8988T (cell line): ENCODE results near the gene SLC24A3.

Source experiments
- DNase-seq: peaks from one replicate; pipeline ENCODE4 v3.0.0; 2011

Gene SLC24A3

DNA sequence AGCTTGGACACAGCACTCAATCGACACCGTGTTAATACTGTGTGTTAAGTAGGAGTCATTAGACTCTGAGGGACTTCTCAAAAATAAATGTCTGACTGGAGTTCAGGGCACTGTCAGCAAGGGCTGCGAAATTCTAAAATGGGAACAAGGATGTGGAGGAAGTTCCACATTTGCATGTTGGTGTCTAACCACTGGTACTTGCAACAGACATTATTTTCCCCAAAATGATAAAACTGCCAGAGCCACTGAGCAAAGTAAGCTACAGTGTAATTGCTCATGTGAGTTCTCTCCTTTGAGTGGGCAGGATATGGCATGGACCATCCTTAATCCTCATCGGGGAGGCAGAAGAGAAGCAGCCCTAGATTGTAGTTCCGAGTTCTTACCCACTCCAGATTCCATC is 215.9 kb downstream of the SLC24A3 start:
- DNase-seq: no peak

DNA sequence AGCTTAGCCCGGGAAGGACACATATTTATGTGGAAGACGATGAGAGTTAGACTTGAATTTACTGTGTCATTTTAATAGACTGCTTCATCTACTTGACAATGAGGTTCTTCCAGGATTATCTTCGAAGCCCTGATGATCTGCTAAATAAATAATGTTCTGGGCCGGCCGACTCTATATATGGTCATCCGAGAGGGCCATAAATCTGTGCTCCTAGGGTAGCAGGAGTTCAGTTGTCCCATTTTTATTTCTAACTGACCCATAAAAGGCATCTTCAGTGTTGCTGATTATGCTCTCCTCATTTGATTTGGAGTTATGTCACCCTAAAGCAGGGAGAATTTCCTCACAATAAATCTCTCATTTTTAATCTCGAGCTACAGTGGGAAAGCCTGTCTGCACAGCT is 217.1 kb downstream of the SLC24A3 start:
- no peak for DNase-seq

DNA sequence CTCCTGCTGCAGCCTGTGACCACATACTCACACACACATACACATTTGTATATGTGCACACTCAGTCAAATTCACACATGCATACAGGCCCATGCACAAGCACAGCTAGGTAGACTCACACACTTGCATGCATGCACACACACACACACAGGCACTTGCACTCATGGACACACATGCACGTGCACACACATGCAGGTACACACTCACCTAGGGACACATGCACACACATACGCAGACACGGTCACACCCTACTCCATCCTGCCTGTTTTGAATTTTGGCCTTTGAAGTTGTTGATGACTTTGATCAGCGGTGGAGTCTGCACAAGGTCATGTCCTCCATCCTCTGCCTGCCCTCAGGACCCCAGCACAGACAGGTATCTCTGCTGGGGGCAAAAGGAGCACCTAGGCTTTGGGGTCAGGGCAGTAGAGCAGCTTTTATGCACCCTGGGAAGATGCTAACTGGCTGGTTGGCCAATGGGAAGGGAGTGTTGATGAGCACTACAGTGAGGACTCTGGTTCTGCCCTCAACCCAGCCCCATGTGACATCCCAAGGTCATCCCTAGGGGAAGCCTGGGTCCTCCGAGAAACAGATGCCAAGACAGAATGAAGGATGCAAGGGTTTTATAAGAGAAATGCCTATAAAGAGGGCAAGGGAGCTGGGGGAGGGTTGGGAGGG is 218.3 kb downstream of the SLC24A3 start:
- no peak for DNase-seq

DNA sequence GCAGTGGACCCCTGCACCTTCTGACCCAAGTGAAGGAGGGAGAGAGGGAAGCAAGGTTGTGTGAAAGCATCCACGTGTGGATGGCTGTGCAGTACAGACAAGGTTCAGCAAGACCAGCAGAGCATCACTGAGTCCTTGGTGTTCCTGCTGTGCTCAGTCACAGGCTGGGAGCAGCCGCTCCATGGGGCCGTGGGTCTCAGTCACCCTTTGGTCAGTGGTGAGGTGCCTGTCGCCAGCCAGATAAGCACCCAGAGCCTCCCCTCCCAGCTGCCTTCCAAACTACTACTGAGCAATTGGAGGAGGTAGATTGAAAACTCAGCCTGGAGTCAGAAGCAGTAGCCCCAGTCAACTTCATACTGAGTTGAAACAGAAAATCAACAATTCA is 218.9 kb downstream of the SLC24A3 start:
- DNase-seq: no peak

DNA sequence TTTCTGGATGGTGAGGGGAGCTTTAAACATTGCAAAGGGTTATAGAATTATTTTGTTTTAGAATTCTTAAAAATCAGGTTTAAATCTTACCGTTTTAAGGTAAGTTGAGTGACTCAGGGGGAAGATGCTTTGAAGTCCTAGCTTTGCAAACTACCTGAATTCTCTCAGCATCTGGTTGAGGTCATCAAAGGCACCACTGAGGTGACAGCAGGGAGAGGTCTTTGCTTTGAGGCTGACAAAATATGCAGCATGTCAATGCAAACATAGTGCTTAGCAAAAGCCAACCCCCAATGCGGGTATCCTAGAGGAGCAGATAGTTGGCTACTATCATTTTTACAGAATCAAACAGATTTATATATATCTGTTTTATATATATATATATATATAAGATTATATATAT is 219.5 kb downstream of the SLC24A3 start:
- no peak for DNase-seq

DNA sequence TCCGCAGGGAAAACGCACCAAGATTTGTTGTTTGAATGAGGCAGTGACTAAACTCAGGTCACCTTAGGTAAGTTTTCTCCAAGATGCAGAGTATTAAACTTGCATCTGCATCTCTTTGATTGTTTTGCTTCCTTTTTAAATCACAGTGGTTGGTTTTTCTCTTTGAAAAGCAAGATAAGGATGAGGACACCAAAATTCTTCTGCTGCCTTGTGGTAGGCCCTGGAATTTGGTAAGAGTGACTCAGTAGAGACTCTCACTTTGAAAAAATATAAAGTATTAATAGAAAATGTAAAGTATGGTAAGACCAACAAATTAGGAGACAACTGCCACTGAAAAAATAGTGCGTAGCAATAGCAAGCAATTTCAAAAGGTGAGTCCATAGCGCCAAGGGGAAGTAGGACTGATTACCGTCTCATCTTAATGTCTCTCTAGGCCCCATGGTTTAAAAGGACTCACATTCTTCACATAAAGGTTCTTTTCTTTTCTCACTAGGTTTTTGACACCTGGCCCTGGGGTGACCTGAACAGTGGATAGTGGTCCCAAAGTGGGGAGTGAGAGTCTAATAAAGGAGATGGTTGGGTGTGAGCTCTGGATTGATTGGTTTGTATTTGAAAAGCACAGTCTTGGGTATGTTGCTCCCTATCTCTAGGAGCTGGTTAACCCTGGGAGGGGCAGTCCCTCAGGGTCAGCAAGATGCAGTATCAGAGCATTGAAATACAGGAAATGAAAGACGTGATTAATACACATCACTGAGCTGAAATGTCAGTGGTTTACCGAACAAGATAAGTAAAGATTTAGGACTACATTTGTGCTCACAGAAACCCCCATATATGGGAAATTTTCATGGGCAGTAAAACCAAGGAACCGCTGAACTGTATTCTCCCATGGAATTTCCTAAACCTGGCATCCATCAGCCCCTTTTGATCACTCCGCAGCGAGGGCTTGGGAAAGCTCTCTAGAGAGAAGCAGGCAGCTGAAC is 221.2 kb downstream of the SLC24A3 start:
- DNase-seq: no peak

DNA sequence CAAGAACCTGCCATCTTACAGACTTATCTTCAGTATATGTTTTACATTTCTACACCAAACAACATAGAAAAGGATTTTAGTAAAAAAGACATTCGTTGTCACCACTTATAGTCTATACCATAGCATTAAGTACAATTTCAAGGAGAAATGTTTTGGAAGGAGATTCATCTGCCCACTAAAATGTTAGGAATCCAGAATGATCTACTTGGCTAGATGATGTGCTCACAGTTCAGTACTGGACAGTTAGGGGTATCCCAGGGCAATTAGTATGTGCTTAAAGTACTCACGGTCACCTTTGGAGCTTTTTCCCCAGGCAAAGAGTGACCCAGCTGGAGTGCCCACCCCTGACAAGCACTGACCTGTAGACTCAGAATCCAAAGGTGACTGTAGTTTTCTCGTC is 222.9 kb downstream of the SLC24A3 start:
- DNase-seq: no peak

DNA sequence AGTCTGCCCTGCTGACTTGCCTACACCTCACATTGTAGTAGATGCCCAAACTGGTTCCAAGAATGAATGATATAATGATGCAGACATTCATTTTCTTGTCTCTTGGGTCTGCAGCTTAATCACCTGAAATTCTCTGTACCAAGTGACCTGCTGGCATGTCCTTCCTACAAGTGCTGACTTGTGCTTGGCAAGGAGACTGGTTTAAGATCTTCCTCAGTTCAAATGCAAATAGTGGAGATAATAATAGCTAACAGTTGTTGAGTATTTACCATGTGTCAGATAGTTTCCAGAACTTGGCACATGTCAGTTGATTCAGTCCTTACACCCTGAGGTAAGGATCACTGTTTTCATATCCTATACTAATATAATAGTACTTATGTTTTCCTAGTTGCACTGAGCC is 223.4 kb downstream of the SLC24A3 start:
- no peak for DNase-seq

DNA sequence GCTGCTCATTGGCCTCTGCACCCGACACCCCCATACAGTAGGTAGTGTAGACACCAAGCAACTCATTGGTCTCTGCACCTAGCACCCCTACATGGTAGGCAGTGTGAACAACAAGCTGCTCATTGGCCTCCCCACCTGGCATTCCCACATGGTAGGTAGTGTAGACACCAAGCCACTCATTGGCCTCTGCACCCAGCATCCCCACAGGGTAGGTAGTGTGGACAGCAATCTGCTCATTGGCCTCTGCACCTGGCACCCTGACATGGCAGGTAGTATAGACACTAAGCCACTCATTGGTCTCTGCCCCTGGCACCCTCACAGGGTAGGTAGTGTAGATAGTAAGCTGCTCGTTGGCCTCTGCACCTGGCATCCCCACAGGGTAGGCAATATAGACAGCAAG is 226.0 kb downstream of the SLC24A3 start:
- no peak for DNase-seq

DNA sequence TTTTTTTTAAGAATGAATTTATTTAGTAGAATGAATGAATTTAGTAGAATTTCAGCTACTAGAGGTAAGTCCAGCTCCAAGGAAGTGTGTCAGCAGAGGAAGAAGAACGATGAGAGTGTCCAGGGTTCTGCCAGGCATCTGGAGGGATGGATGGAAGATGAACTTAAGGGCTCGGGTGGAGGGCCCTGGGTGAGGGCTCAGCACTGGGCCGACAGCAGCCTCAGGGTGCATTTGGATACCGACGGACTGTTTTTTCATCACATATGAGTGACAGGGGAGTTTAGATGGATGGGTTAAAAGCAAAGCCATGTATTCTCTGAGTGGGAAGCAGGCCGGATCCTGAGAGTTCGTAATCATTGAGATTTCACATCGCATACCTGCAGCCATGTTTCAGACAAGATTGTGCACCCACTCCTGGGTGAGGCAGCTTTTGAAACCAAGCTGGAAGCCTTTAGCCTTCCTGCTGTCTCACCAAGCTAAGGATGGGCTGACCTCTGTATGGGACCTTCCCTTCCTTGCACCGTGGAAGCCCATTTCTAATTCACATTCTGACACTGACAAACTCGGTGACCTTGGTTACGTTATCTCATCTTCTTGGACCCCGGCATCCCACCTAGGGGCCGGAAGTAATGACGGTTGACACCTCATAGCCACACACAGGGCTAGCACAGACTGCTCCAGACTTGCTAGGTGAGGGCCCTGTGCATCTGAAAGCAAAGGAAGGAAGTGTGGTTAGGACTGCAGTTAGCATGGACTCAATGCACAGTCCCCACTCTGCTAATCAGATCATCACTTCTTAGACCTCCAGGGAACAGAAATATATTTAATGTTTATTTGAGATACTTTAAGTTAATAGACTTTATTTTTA is 228.5 kb downstream of the SLC24A3 start:
- no peak for DNase-seq

DNA sequence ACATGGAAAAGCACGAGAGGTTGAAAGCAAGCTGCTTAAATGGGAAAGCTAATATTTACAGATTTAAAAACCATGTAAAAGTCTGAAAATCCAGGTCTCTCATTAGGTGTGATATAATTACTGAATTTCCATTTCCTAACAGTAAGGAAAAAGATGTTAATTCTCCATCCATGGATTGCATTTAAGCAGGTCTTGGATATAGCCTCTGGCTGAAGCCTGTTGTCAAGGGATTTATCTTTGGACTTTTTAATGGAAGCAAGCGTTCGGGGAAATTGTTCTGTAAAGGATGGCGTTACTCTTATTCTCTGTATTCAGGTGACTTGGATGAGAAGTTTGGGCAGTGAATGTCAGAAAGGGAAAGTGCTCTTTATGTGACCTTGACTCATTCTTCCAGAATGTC is 233.8 kb downstream of the SLC24A3 start:
- DNase-seq: no peak

DNA sequence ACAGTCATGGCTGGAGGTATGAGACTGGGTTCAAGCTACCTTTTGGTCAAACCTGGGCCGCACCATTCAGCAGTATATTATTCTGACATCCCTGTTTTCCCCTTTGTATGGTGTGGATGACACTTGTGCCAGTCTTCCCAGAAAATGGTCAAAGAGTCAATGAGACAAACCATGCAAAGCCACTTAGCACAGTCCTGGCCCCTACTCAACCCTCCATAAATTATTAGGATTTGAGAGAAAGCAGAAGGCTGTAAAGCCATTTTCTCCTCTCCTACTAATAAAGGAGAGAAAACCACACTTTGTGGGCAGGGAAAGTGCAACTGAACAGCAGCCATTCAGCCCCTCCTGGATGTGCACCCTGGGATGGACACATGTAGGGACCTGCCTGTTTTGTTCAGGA is 236.2 kb downstream of the SLC24A3 start:
- DNase-seq: no peak

DNA sequence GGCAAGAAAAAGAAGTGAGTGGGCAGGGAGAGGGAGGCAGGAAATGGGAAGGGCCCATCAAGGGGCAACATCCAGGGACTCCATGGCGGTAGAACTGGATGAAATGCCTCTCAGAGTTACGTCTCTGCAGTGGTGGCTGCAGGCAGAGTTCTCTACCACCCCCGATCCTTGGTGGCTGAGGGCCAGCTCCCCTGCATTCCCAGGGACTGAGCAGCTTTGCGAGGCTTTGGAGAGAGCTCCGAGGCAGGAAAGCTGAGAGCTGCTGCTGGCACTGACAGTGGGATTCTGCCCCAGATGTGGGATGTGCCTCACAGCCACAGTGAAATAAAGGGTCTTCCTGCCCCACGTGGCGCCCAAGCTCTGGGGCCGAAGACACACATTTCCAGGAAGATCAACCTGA is 236.6 kb downstream of the SLC24A3 start:
- DNase-seq: no peak

DNA sequence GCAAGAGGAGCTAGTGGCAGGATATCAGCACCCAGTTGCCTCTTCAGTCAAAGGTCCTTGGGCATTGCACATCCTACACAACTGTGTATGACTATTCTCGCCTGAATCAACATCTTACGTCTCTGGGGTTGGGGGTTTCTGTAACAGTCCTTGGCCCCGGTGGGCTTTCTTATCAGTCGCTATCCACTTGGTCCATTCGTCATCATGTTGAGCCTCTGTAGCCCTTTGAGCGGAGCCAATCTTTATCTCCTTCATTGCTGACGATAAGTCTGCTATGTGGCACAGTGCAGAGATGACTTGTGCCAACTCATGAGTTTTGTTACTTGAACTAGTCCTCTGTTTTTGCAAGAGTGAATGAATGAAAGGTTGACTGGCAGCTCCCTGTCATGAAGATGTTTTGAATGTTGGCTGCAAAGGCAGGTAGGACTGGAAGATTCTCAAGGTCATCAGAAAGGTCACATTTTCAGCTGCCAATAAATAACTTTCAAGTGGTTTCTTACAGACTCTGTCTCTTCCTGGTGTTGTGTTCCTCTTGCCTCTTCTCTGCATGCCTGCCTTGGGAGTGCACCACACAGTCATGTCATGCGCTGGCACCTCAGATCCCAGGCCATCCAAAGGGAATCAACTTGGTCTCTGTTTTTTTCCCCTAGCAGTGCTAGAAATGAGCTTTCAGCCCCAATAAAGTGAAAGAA is 238.9 kb downstream of the SLC24A3 start:
- DNase-seq: no peak

DNA sequence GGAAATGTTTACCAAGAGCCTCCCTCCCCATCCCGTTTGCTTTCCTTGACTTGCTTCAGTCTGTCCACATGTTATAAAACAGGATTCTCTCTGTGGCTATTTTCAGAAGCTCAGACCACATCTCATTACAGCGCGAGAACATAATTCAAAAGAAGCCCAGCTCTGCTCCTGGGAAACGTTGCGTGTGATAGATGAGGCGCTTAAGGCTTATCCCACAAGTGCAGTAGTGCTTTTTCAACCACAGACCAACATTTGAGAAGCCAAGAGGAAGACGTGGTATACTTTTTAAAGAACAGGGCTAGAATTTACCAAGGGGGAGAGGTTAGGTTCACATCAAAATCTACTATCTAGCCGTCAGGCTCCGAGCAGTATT is 239.5 kb downstream of the SLC24A3 start:
- DNase-seq: no peak

DNA sequence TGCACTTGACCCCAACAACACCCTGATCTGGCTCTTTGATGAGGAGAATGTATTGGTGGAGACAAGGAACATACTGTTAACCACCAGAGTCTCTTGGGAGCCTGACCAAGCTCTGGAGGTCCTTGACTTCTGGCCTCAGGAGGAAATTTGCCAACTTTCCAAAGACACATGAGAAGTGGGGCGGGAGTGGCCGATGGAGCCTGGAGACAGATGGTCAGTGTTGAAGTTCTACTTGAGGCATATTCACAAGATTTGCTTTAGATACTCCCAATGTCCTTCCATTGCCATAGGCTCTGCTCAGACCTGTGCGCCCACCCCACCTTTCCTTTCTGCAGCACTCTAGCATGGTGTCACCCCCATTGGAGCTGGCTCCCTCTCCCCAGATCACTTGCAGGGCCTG is 241.0 kb downstream of the SLC24A3 start:
- DNase-seq: no peak

DNA sequence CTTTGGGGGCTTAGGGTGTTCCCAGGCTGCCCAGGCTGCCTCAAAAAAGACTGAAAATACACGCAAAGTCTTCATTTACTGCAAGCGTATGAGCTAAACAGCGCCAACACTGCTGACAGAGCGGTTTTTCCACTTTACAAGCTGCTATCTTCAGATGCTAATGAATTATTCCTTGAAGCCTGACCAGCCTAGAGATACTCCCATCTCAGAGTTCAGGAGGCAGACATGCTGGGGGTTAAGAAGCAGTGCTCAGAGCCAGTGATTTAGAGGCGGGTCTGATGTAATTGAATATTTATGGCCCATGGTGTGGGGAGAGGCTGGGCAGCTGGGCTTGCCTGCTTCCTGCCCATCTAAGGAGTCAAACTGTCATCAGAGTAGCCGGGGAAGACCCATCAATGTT is 241.4 kb downstream of the SLC24A3 start:
- DNase-seq: no peak

DNA sequence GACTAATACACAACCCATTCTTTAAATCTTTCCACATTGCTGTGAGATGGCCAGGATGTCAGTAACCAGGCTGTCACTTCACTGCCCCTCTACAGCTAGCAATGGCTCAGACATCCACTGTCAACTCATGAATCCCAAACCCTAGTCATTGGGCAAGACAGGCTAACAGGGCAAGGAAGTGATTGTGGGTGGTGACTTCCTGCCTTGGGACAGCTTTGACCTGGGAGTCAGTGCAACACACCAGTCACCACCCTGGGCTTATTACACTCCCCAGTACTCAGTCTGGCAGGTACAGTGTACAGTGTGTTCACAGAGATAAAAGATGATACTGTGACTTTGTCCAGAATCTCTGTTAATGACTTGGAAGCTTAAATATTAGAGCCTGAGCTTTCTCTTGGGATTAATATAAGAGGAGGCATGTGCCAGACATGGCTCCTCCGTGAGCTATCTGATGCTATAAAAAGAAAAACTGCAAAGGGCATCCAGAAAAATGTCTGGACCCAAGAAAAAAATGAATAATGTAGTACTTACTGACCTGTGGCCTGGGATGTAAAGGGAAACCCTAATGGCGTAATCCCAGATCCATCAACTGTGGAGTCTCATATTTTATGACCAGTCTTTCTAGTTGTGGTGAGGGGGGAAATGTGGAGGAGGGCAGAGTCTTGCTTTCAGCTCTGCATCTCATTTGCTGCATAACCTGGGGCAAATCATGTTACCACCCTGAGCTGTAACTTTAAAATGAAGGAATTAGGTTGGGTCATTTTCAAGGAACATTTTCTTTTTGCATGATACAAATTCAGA is 244.4 kb downstream of the SLC24A3 start:
- no peak for DNase-seq

DNA sequence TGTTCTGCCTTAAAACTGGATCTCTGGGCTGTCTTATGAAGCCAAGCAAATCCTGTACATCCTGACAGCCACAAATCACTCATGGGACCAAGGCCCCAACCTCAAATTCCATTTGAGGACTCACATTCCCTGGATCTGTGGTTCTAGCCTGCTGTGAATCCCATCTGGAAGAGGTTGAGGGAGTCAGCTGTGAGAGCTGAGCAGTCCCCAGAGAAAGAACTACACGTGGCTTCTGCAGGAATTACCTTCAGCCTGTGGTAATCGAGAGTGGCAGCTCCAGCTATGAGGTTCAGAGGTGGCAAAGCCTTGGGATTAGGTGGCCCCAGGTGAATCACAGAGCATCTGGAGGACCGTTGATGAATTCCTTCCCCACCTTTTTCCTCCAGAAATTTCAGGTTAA is 245.2 kb downstream of the SLC24A3 start:
- no peak for DNase-seq

DNA sequence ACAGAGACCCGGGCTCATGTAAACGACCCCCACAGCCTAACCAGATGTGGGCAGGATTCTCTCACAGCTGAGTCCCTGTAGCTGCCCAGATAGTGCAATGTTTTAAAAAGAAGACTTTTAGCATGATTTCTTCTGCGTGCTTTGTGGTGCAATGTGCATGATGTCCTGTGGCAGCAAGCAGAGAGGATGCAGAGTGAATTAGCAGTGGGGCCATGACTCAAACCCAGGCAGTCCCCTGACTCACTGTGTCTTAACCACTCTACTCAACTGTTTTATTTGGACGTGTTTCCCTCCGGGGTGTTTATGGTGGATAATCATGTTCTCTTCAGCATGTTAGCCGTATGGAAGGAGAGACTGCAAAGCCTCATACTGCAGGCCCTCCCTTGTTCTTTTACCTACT is 247.9 kb downstream of the SLC24A3 start:
- no peak for DNase-seq

DNA sequence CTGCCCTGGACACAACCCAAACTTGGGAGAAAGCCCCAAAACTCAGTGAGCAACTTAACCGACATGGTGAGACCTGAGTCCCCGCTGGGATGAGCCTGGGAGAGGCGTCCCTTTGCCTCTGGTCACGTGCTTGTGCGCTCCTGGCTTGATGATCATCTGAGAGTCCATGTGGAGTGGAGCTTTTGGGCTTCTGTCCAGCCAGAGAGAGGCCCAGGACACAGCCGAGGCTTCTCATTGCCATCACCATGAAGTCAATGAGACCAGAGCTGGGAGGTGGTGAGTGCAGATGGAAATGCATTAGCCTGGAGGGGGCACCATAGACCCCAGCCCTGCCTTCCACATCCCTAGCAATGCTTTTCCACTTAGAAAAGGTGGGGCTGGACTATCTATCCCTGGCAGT is 250.0 kb downstream of the SLC24A3 start:
- DNase-seq: no peak

DNA sequence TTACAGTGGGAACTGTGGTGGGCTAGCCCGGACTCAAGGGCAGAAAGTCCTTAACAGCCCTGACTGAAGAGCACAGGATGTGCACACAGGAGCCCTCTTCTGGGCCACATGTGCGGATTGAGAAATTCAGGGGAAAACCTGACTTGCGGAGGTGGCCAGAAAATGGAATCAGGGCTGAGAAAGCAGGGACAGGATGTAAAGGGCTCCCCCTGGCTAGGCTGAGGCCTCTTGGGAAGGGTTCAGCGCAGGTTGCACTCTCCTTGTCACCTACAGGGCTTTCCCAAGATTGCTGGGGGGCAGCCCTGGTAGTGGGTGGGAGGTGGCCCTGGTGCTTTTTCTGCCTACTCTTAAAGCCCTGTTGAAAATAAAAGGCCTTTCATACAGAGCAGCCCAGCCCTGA is 251.2 kb downstream of the SLC24A3 start:
- no peak for DNase-seq
